GM19193 (cell line): ENCODE measurements around the gene AGFG1.

Experiments
- POLR2A ChIP-seq: IDR thresholded peaks from 4 replicates; pipeline ENCODE4 v1.6.1; 2011; ENCODE audit not compliant: insufficient read depth, insufficient read length; ENCODE audit errors: extremely low read depth

AGFG1 gene, protein sequence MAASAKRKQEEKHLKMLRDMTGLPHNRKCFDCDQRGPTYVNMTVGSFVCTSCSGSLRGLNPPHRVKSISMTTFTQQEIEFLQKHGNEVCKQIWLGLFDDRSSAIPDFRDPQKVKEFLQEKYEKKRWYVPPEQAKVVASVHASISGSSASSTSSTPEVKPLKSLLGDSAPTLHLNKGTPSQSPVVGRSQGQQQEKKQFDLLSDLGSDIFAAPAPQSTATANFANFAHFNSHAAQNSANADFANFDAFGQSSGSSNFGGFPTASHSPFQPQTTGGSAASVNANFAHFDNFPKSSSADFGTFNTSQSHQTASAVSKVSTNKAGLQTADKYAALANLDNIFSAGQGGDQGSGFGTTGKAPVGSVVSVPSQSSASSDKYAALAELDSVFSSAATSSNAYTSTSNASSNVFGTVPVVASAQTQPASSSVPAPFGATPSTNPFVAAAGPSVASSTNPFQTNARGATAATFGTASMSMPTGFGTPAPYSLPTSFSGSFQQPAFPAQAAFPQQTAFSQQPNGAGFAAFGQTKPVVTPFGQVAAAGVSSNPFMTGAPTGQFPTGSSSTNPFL

DNA sequence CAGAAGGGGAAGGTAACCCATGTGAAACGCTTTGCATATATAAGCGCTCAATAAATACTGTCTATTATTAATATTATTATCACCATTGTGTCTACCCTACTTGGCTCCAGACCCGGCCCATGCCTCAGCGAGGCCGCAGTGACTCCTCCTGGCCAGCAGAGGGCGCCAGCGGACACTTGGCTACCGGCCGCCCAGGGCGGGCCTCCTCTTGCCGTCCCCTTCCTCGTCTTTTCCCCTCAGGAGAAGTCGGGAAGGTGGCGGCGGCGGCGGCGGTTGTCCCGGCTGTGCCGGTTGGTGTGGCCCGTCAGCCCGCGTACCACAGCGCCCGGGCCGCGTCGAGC lies at the start of gene AGFG1:
Gene AGFG1, plus strand, starts transcription at position 233 of the 341 bp plus-strand sequence. CDS start 266 bp downstream, outside the sequence.
- TF ChIP-seq POLR2A, result peak; percentile 68

- TF ChIP-seq POLR2A, result no peak
These were observed 48.1 kb upstream of the AGFG1 start for GRCh38 chr2:227423656-227424499.

GRCh38 chr2:227428731-227429285 lies 43.1 kb upstream of the AGFG1 start:
- TF ChIP-seq POLR2A, result no peak

GRCh38 chr2:227430639-227431038 lies 41.3 kb upstream of the AGFG1 start:
- TF ChIP-seq POLR2A, result no peak

DNA sequence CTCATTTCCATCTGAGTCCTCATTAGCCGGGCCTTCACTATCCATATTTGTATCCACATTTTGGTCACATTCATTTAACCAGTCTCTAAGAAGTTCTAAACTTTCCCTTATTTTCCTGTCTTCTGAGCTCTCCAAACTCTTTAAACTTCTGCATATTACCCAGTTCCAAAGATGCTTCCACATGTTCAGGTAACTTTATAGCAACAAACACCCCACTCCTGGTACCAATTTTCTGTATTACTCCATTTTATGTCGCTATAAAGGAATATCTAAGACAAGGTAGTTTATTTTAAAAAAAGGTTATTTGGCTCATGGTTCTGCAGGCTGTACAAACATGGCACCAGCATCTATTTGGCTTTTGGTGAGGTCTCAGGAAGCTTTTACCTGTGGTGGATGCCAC lies 38.8 kb upstream of the AGFG1 start:
- TF ChIP-seq POLR2A, result no peak

DNA sequence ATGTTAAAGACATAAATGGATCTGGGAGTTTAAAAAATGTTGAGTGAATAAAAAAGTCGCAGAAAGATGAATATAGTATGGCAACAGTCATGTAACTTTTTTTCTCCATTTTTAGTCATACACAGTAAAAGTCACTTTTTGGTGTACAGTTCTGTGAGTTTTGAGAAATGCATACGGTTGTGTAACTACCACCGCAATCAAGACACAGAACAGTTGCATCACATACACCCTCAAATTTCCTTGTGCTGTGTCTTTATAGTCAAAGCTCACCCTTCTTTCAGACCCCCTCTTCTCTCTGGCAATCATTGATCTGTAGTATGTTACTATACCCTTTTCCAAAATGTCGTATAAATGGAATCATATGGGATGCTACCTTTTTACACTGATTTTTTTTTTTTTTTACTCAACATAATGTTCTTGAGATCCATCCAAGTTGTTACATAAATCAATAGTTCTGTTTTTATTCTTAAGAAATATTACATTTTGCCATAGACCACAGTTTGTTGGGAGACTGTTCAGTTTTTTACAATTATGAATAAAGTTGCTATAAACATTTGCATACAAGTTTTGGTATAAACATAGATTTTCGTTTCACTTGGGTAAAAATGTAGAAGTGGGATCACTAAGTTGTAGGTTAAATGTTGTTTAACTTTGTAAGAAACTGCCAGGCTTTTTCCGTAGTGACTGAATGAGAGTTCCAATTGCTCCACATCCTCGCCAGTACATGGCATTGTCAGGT lies 35.4 kb upstream of the AGFG1 start:
- no peak for TF ChIP-seq POLR2A

- no peak for TF ChIP-seq POLR2A
These were observed 32.7 kb upstream of the AGFG1 start for GRCh38 chr2:227439214-227439613.

DNA sequence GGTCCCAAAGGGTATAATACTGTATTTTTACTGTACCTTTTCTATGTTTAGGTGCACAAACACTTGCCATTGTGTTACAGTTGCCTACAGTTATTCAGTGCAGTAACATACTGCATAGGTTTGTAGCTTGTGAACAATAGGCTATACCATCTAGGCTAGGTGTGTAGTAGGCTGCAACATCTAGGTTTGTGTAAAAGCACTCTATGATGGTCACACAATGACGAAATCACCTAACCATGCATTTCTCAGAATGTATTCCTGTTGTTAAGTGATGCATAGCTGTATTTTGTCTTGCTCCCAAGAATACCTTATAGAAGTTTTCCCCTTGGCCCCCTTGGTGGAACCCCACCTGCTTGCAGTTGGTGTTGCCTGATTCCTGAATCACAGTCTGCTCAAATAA lies 29.3 kb upstream of the AGFG1 start:
- no peak for TF ChIP-seq POLR2A

GRCh38 chr2:227443889-227444568 lies 27.9 kb upstream of the AGFG1 start:
- no peak for TF ChIP-seq POLR2A

- TF ChIP-seq POLR2A, result no peak
These were observed 24.4 kb upstream of the AGFG1 start for GRCh38 chr2:227447606-227448005.

DNA sequence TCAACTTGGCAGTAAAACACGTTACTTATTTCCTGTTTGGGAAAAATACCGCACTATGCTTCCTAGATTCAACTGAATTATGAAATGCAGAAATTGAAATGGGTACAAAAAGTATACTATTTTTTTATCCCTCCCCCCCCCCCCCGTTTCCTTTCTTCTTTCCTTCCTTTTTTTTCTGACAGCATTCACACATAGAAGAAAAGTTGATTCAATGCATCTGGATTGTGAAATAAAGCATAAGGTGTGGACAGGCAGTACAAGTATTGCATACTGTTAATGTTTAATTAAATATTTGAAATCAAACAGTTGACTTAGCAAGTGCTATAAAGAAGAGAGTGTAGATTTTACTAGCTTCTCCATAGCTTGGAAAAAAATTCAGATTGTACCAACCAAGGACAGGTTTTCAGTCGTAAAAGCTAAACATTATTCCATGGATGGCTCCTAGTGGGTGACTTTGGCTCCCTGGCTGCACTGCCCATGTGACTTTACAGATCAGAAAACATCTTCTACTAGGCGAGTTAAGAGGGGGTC lies 21.6 kb upstream of the AGFG1 start:
- TF ChIP-seq POLR2A, result no peak

DNA sequence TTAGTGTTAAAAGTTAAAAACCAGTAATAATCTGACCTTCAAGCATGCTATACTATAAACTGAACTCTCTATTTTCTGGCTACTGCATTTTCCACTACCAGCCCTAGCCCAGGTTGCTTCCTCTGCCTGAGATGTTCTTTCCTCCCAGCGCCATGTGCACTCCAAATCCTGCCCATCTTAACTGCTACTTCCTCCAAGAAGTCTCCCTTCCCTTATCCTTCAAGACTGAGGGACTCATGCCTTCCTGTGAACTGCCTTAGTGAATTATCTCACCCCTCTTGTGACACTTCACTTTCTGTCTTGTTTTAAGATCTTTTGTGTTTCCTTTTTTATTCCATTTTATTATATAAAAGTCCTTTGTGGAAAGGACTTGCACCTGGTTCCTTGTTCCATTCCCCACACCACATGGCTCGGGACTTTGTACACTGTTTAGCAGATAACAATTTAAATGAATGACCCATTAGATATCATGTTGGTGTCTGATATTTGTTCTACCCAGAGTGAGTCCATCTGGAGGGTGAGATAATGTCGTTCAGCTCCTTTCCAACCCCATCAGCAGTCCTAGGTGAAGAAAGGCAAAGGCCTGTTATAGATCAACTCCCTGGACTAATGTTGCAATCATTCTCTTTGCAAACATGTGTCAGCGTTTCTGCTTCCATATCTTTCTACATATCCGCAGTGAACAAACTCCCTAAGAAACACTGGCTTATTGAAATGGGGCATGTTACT lies 20.9 kb upstream of the AGFG1 start:
- TF ChIP-seq POLR2A, result no peak

DNA sequence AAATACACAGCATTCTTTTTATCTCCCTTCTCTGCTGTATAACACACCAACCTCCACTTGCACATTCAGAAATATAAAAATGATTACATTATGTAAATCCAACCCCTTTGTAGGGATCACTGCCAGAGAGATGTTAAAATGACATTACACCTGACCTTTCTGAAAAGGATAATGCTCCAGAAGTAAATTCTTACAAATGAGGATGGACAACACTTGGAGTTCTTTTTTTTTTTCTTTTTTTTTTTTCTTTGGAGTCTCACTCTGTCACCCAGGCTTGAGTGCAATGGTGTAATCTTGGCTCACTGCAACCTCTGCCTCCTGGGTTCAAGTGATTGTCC lies 20.3 kb upstream of the AGFG1 start:
- TF ChIP-seq POLR2A, result no peak

- no peak for TF ChIP-seq POLR2A
These were observed 18.1 kb upstream of the AGFG1 start for GRCh38 chr2:227453810-227454209.

DNA sequence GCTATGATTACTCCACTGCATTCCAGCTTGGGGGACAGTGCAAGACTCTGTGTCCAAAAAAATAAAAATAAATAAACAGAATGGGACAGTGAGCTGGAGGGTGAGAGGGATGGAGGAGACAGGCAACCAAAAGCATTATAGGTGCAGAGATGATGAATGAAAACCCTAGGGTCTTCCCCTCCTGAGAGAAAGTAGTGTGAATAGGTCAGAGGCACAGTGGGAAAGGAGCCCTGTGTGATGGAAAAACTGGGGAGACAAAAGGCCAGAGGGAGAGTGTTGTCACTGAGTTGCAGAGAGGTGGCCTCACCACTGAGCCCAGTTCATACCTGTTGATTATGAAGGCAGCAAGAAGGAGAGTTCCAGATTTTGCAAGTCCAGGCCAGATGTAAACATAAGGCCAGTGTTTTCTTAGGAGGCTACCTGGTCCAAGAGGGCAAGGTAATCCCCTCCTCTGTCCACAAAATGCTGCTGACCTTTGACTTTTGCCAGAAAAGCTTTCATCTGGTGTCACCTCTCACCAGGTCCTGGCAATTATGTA lies 17.6 kb upstream of the AGFG1 start:
- TF ChIP-seq POLR2A, result no peak
